HG03066 (cell line): Measurements from ENCODE around the gene RAPSN.

Source experiments
- ATAC-seq: cut with Tn5 transposase; IDR thresholded peaks from one replicate; pipeline ENCODE4 v1.9.1; 2021; ENCODE audit warnings: low read depth; ENCODE audit not compliant: unreplicated experiment

RAPSN gene

DNA sequence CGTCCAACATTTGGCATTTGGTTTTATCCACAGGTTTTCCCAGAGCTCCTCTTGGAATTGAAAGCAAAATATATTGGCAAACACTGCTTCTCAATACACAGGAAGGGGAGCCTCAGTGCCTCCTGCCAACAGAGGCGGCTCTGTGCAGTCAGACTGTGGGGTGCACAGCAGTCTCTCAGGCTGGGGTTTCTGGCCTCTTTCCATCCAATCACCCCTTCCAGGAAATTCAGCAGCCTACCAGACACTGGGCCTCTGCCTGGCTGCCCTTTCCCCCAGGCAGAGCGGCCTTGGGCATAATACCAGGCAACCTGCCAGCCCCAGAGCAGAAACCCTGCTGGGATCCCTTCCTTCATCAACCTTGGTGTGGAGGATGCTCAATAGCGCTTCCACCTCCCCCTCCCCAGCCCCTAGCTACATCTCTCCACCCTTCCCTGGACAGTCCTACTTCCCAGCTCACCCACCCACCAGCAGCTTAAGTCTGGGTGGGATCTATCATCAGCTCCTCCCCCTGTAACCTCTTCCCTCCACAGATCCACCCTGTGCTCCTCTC is 17.8 kb upstream of the RAPSN start:
- no peak for ATAC-seq

DNA sequence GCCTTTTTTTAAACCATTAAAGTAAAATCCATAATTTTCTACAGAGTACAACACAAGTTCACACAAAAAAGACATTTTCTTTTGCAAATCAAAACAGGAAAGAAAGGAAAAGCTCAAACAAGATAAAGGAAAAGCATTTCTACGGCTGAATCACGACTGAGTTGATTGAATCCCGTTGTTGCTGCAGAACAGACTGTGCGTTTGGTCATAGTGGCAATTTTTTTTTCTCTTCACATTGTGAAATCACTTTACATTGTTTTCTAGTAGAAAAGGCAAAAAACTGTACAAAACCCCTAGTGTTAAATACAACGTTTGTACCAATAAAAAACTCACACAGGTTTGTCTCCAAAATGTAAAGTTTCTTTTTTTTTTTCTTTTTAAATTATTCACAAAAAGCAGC is 17.3 kb upstream of the RAPSN start:
- no peak for ATAC-seq

DNA sequence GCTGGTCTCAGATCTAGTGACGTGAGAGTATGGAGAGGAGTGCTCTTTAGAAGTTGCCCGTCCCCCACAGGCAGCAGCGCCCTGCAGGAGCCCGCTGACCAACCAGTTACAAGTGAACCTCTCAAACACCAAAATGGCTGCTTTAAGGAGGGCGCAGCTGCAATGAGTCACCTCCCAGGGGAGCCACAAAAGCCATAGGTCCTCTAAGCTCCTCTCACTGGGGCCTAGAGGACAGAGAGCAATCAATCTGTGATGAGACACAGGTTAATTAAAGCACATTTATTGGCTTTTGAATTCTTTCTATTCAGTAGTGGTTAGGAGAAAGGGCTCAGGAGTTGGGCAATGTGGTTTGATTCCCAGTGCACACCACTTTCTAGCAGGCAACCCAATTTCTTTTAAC is 15.5 kb upstream of the RAPSN start:
- ATAC-seq, result no peak

DNA sequence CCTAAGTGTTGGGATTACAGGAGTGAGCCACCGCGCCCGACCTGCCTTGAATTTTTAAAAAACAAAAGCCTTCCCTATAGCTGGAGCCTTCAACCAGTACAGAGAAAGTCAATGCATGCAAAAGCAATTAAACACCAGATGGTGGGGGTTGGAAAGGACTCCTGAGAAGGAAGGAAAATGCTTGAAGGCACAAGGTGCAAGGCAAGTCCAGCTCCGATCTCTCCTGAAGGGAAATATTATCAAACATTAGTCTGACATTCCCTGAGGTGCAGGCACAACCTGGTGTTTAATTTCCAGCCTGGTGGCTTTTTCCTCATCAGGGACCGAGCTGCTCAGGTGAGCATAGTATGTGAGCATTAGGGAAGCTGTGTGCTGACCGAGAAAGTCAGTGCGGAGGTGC is 12.9 kb upstream of the RAPSN start:
- ATAC-seq, result no peak

DNA sequence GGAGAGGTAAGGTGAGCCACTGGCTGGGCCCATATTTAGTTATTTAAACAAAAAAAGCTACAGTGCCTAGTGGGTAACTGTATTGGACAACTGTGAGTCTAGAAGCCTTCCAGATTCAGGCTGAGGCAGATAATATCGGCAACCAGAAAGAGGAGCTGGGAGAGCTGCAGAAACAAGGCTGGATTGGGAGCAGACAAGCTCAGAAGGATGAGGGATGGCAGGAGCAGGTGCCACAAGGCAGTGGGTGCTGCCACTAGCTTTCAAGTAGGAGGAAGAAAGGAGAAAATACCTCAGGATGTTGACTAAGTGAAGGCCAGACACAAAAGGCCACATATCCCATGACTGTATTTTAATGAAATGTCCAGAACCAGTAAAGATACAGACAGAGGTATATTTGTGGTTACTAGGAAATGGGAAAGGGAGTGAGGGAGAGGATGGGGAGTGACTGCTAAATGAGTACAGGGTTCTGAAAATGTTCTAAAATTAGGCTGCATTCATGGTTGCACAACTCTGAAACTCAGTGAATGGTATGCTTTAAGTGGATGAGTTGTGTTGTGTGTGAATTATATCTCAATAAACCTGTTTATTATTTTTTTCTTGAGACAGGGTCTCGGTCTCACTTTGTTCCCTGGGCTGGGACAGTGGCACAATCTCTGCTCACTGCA is 11.8 kb upstream of the RAPSN start:
- ATAC-seq, result no peak

DNA sequence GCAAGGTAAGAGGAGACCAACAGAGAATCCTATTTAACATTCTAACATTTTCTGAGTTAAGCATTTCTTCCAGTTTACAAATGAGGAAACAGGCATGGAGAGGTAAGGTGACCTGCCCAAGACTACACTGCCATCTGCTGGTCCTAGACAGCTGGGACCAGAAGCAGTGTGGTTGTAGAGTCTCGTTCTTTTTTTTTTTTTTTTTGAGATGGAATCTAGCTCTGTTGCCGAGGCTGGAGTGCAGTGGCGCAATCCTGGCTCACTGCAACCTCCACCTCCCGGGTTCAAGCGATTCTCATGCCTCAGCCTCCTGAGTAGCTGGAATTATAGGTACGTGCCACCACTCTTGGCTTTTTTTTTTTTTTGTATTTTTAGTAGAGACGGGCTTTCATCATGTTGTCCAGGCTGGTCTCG is 5.3 kb upstream of the RAPSN start:
- peak; percentile 71 for ATAC-seq

DNA sequence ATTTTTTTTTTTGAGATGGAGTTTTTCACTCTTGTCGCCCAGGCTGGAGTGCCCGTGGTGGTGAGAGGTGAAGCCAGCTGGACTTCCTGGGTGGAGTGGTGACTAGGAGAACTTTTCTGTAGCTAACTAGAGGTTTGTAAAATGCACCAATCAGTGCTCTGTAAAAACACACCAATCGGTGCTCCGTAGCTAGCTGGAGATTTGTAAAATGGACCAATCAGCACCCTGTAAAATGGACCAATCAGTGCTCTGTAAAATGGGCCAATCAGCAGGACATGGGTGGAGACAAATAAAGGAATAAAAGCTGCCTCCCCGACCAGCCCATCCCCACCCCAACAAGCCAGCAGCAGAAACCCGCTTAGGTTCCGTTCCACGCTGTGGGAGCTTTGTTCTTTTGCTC is 4.4 kb upstream of the RAPSN start:
- ATAC-seq, result no peak

DNA sequence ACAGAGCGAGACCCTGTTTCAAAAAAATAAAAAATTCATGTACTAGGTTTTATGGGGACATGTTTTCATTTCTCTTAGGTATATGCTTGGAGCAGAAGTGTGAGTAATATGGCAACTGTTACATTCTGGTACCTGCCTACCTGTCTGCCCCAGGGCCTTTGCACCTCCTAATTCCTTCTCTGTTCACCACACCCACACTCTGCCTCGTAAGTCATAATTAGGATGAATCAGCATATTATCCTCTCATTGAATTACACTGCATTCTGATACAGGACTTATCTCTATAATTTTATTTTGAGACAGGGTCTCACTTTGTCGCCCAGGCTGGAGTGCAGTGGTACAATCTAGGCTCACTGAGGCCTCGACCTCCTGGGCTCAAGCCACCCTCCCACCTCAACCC is 3.1 kb upstream of the RAPSN start:
- ATAC-seq, result no peak

DNA sequence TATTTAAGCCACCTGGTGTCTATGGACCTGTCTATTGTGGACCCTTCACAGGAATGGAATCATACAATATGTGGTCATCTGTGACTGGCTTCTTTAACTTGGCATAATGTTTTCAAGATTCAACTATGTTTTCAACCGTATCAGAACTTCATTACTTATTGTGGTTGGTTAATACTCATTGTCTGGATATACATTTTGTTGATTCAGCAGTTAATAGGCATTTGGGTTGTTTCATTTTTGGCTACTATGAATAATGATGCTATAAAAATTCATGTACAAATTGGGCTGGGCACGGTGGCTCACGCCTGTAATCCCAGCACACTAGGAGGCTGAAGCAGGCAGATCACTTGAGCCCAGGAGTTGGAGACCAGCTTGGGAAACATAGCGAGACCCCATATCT is 2.5 kb upstream of the RAPSN start:
- ATAC-seq, result no peak

DNA sequence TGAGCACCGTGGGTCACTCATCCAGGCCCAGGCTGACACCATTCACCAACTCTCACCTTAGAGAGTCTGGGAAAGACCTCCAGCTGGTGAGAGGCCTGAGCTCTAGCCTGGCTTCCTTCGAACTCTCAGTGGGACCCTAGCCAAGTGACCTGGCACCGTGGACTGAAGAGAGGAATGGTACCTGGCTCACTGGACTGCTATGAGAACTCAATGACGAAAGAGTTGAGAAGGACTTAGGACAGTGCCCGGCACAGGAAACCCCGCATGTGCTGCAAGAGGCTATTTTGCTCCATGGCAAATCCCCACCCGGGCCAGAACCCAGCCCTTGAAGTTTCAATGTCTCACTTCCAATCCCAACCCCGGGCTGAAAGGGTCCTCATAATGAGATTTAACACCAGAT is 605 bp upstream of the RAPSN start:
- ATAC-seq, result no peak

DNA sequence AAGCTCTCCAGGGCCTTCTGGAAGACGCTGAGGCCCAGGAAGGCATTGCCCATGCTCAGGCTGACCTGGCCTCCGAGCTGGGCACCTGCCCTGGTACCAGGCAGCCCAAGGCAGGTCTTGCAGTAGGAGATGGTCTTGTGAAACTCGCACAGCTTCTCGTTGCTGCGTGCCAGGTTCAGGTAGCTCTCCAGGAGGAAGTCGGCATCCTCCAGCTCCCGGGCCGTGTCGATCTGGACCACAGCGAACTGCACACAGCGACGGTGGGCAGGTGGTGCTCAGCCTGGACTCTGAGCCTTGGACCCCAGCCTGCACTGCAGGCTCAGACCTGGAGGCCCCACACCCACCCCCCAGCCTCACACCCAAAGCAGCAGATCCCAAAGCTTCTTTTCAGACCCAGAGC is 1.0 kb downstream of the RAPSN start:
- no peak for ATAC-seq

DNA sequence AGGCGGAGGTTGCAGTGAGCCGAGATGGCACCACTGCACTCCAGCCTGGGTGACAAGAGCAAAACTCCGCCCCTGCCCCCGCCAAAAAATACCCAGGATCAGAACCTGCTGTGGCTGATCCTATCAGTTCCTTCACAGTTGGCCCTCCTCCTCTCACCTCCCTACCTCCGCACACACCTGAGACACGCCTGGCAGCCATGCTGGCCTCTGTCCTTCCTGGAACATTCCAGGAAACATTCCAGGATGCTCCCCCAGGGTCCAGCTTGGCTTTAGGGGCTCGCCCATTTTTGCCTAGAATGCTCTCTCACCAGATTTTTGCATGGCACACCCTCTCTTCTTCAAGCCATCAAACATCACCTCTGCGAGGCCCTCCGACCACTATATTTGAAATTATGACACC is 2.1 kb downstream of the RAPSN start:
- ATAC-seq, result no peak

DNA sequence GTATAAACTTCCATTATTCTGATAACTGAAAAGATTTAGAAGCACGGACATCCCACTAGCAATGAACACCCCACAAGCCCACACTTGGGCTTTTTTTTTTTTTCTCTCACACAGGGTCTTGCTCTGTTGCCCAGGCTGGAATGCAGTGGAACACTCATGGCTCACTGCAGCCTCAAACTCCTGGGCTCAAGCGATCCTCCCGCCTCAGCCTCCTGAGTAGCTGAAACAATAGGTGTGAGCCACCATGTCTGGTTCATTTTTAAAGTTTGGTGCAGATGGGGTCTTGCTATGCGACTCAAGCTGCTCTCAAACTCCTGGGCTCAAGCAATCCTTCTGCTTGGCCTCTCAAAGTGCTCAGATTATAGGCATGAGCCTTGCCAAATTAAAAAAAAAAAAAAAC is 3.1 kb downstream of the RAPSN start:
- ATAC-seq, result no peak

DNA sequence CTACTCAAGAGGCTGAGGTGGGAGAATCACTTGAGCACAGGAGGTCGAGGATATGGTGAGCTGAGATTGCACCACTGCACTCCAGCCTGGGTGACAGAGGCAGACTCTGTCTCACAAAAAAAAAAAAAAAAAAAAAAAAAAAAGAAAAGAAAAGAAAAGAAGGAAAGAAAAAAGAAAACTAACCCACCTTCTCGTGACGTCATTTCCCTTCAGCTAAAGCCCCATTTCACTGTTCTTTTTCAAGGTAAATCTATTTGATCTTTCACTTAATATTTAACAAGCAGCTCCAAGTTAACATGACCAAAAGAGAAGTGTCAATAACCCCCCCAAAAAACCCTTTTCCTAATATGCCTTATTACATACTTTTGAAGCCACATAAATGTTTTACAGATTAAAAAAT is 5.1 kb downstream of the RAPSN start:
- ATAC-seq, result no peak

DNA sequence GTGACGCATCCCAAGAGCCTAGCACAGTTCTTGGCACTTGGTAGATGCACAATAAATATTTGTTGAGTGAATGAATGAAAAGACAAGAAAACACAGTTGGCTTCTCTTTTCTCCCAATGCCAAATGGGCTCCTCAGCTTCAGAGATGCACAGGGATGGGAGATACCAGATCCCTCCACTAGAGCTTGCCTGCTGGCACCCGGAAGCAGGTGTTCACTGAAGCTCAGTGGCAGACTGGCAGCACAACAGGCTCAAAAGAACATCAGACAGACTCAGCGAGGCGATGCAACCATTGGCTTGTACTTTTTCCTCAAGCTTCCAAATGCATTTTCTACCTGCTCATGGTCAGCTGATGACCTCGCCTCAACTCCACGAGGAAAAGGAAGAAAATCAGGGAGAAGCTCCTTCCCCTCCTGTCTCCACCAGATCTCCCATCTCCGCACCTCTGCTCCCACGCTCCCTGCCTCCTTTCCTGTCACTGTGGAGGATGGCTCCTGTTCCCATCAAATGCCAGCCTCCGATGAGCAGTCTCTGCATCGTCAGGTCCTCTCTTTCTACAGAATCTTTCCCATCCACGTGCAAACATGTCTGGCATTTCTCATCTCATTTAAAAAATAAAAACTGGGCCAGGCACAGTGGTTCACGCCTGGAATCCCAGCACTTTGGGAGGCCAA is 5.8 kb downstream of the RAPSN start:
- ATAC-seq, result no peak

DNA sequence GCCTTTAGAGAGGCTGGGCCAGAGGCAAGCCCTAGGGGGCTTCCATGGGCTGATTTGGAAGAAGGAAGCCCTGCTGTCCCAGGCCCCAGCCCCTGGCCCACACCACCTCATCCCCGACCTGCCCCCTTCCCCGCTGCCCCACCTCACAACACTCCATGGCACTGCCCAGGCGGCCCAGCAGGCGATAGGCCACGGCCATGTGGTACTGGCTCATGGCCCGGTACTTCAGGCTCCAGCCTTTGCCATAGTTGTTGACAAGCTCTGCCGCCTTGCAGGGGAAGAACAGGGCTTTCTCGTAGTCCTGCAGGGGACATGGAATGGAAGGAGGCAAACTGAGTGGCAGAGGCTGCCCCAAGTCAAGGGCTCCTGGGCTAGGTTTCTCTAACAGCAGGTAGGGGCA is 6.4 kb downstream of the RAPSN start:
- ATAC-seq, result no peak

DNA sequence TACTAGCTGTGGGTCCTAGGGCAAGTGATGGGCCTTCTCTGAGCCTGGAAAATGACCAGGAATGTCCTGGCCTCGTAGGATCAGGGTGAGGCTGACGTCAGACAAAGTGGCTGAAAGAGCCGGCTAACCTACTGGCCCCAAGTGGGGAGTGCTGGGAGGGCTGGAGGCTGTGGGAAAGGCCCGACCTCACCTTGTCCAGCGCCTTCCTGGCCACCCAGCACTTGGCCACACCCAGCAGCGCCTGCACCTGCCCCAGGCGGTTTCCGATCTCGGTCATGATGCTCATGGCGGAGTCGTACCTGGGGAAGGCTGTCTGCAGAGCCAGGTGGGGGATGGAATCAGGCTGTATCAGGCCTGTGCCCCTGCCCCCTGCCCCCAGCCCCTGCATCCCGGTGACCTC is 7.5 kb downstream of the RAPSN start:
- ATAC-seq, result no peak

DNA sequence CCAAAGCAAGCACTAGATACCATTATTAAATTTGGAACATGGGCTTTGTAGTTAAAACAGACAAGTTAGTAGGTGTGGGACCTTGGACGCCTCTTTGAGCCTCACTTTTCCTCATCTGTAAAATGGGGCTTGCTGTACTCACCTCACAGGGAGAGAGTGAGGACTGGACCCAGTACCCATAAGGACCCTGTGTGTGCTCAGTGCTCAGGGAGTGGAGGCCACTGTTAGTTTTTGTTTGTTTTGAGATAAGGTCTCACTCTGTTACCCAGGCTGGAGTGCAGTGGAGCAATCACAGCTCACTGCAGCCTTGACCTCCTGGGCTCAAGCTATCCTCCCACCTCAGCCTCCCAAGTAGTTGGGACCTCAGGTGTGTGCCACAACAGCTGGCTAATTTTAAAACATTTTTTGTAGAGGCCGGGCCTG is 8.9 kb downstream of the RAPSN start:
- ATAC-seq, result no peak

DNA sequence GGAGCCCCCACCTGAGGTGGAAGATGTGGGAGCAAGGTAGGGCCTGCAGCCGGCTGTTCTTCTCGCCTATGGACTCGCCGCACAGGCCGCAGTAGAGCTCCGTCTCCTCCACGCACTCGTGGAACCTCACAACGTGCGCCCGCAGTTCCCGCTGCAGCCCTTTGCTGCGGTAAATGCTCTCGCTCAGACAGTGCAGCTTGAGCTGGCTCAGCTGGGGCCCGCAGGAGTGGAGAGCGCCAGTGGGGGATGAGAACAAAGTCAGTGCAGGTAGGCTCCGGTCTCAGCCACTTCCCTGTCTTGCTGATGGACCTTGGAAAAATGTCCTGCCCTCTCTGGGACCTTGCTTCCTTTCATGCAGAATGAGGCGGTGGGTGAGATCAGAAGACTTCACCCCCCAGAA is 10.2 kb downstream of the RAPSN start:
- ATAC-seq, result no peak

DNA sequence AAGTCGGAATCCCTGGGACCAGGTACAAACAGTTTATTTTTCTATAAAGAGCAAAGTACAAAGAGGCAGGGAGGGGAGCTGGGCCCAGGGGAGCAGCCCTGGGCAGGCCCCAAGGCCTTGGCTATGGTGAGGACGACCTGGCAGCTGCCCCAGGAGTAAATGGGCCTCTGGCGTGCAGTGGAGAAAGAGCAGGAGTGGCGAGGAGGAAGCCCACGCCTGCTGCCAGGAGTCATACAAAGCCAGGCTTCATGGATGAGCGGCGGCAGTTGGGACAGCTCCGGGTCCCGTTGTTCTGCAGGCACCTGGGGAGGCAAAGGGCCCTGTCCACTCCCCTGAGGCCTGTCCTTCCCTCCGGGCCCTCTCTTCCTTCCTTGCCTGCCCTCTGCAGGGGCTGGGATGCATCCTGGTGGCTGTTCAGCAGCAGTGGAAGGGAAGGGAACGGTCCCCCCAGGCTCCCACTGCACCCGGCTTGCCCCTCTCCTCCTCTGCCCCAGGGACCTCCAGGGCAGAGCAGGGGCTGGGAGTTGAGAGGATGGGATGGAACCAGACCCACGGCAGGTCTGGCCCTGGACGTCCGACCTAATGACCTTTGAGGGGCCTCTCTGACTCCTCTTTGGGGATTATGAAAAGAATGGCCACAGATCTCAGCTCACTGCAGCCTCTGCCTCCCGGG is 11.1 kb downstream of the RAPSN start:
- no peak for ATAC-seq

DNA sequence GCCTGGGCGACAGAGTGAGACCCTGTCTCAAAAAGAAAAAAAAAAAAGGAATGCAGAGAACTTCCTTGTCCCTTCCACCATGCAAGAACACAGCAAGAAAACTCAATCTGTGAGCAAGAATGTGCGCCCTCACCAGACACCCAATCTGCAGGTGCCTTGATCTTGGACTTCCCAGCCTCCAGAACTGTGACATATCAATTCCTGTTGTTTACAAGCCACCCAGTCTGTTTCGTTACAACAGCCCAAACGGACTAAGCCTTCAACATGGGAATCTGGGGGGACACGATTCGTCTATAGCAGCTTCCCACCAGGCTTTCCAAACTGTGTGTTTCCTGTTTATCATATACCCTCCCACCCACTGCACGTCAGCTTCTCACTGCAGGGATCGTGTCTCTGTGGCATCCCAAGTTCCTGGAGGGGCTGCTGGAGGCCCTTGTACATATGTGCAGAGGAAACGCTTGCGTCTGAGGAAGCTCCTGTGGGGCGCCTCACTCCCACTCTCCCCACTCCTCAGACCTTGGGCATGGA is 11.7 kb downstream of the RAPSN start:
- ATAC-seq, result no peak

DNA sequence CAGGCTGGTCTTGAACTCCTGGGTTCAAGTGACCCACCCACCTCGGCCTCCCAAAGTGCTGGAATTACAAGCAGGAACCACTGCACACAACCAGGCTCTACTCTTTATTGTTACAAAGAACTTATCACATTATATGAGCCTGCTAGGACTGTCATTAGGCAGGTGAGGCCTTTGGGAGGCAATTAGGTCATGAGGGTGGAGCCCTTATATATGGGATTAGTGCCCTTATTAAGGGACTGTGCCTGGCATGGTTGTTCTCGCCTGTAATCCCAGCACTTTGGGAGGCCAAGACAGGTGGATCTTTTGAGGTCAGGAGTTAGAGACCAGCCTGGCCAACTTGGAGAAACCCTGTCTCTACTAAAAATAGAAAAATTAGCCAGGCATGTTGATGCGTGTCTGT is 12.2 kb downstream of the RAPSN start:
- no peak for ATAC-seq
